NCI-H2107 (cell line): ENCODE results near the gene FBXO36.

Experiments used
- DNase-seq: peaks from one replicate; lab custom pipeline; 2025; lab: John Stamatoyannopoulos, UW

The FBXO36 gene

DNA sequence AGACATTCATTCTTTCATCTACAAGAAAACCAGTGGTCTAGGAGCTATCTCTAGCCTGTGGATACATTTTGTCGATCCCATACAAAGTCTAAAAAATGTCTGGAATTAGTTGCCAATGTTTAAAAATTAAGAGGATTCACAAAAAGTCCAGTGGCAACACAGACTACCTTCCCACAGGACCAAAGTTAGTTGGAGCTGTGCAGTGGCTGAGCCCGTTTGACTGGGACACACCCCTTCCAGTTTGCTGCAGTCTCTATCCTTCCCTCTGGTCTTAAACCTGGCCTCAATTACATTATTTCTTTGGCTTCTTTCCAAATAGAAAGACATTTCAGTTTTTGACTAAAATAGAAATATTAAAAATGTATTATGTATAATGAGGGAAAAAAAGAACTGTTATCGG is 127.8 kb downstream of the FBXO36 start:
- no peak for DNase-seq

GRCh38 chr2:230052299-230052698 is 130.0 kb downstream of the FBXO36 start:
- DNase-seq, result no peak

DNA sequence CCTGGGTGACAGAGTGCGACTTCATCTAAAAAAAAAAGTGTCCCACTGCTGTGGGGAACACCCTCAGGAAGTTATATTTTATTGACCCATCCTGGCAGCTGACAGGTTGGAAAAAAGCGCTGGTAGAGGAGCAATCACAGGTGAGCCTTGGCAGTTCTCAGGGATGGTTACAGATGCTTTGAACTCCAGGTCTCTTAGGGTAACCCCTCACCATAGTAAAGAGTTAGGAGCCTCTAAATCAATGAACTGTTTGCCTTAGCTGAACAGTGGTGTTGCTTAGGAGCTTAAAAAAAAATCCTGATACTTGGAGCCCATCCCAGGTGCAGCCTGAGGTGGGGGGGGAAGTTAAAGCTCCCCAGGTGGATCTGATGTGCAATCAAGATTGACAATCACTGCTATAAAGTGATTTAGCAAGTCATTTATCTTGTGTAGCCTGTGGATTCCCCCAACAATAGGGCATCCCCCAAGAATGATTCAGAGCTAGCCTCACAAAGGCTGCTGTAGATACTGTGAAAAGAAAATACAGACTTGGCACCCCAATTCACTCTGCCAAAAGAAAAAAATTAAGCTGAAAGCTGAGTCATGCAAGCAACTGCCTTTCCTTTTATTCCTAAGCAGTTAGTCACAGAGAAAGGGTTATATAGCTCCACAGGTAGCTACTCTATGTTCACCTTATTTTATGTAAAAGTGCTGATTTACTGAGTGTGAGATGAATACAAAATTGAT is 131.6 kb downstream of the FBXO36 start:
- no peak for DNase-seq

DNA sequence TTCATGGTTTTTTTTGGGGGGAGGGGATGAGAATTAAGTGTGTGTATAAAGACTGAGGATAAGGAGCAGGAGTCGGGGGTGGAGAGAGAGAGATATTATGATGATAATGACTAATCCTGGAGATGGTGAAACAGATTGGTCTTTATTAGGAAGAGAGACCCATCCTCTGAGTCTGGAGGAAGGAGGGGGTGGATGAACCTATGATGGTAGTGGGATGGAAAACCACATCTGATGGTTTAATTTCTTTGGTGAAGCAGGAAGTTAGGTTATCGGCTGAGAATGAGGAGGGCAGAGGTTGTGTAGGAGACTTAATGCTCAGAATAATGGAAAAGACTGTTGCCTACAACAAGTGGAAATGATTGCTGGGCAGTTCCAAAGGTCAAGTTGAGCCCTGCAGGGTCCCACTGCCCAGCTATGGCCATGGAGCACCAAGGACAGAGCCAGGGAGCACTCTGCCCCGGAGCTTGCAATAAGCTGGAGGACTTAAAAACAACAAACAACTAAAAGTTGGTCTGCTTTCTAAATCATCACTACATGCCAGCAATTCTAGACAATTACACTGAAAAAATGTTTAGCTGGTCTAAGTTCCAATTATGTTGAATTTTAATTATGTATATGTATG is 138.5 kb downstream of the FBXO36 start:
- DNase-seq, result no peak
